Mesodermal cell (in vitro differentiated cells): Measurements from ENCODE around the gene TTC23L.

Experiments used
- H3K27ac ChIP-seq: 2 replicates; pipeline ENCODE4 v1.7.0; 2013; ENCODE audit warnings: mild to moderate bottlenecking, low read depth, low read length, moderate library complexity; ENCODE audit not compliant: severe bottlenecking
- H3K36me3 ChIP-seq: 2 replicates; pipeline ENCODE4 v1.7.1; 2013; ENCODE audit warnings: mild to moderate bottlenecking, low read length, moderate library complexity; ENCODE audit not compliant: control insufficient read depth, insufficient read depth
- H3K4me1 ChIP-seq: one replicate; pipeline ENCODE4 v1.7.1; 2013; ENCODE audit warnings: mild to moderate bottlenecking, low read length; ENCODE audit not compliant: insufficient read depth, control insufficient read depth, poor library complexity, severe bottlenecking
- H3K4me3 ChIP-seq: 2 replicates; pipeline ENCODE4 v1.7.0; 2013; ENCODE audit warnings: low read length, control low read depth, mild to moderate bottlenecking; ENCODE audit not compliant: insufficient read depth, poor library complexity, severe bottlenecking; ENCODE audit errors: extremely low read depth
- H3K9me3 ChIP-seq: 2 replicates; pipeline ENCODE4 v1.7.1; 2013; ENCODE audit warnings: mild to moderate bottlenecking, low read length, moderate library complexity; ENCODE audit not compliant: control insufficient read depth
- WGBS, 2 experiments: methylation state at CpG; one replicate each; pipeline ENCODE4 v1.1.5; 2013; ENCODE audit warnings: missing lambda C conversion rate in 2 of 2; ENCODE audit not compliant: insufficient coverage in 2 of 2; 5-methylcytosine and 5-hydroxymethylcytosine counted together

The TTC23L gene

GRCh38 chr5:34898258-34898895, 59.4 kb downstream of the TTC23L start:
- 0% methylated on average over 2 of the region's 3 CpGs for WGBS, 2 experiments
- H3K36me3 ChIP-seq = no peaks in the 10 kb centered on the region

GRCh38 chr5:34899066-34899465, 60.1 kb downstream of the TTC23L start:
- WGBS, 2 experiments = 61 to 87% methylated on average over 2 of the region's 2 CpGs

More at GRCh38 chr5:34898258-34898895, 59.4 kb downstream of the TTC23L start:
- H3K4me3 ChIP-seq = no peak overlapping the region
- H3K4me1 ChIP-seq = no peaks in the 10 kb centered on the region
- no peak overlapping the region for H3K27ac ChIP-seq
- no peaks in the 10 kb centered on the region for H3K9me3 ChIP-seq

GRCh38 chr5:34900652-34901051, 61.7 kb downstream of the TTC23L start:
- no peak overlapping the region for H3K4me3 ChIP-seq
- no peak overlapping the region for H3K27ac ChIP-seq
- no peaks in the 10 kb centered on the region for H3K9me3 ChIP-seq
- H3K36me3 ChIP-seq = peaks cover 11% of the 10 kb centered on the region
- H3K4me1 ChIP-seq = no peaks in the 10 kb centered on the region
- WGBS, 2 experiments = 76 to 87% methylated on average over 2 to 5 of the region's 6 CpGs

More at GRCh38 chr5:34899066-34899465, 60.1 kb downstream of the TTC23L start:
- H3K4me3 ChIP-seq = no peak overlapping the region
- no peaks in the 10 kb centered on the region for H3K9me3 ChIP-seq
- H3K4me1 ChIP-seq = no peaks in the 10 kb centered on the region
- H3K36me3 ChIP-seq = no peaks in the 10 kb centered on the region
- no peak overlapping the region for H3K27ac ChIP-seq

GRCh38 chr5:34903260-34903659, 64.3 kb downstream of the TTC23L start:
- no CpG with 5 or more reads among the region's 1 CpG for WGBS, 2 experiments
- Histone ChIP-seq H3K4me1 (no peaks in the 10 kb centered on the region), H3K36me3 (peaks cover 23% of the 10 kb centered on the region), H3K4me3 (no peak overlapping the region), H3K9me3 (no peaks in the 10 kb centered on the region), H3K27ac (no peak overlapping the region)

- H3K4me3 ChIP-seq = no peak overlapping the region
- H3K9me3 ChIP-seq = no peaks in the 10 kb centered on the region
- no peak overlapping the region for H3K27ac ChIP-seq
- no CpG with 5 or more reads among the region's 2 CpGs for WGBS, 2 experiments
- peaks cover 43% of the 10 kb centered on the region for H3K36me3 ChIP-seq
- H3K4me1 ChIP-seq = no peaks in the 10 kb centered on the region
Observed at GRCh38 chr5:34905564-34905963, 66.6 kb downstream of the TTC23L start.

- H3K36me3 ChIP-seq = peaks cover 44% of the 10 kb centered on the region
- no peaks in the 10 kb centered on the region for H3K9me3 ChIP-seq
- peaks cover 7% of the 10 kb centered on the region for H3K4me1 ChIP-seq
- no peak overlapping the region for H3K27ac ChIP-seq
- no peak overlapping the region for H3K4me3 ChIP-seq
- 100% methylated on average over 1 of the region's 2 CpGs; no CpG with 5 or more reads in 1 of the 2 experiments for WGBS, 2 experiments
Observed at GRCh38 chr5:34913072-34913471, 74.1 kb downstream of the TTC23L start.

- WGBS, 2 experiments = 1 to 2% methylated on average over 14 to 16 of the region's 20 CpGs
- H3K36me3 ChIP-seq = peaks cover 38% of the 10 kb centered on the region
- H3K4me1 ChIP-seq = peaks cover 7% of the 10 kb centered on the region
- H3K9me3 ChIP-seq = no peaks in the 10 kb centered on the region
- H3K4me3 ChIP-seq = peak overlapping the region; percentile 82
- peak overlapping the region; percentile 86 for H3K27ac ChIP-seq
Observed at GRCh38 chr5:34914671-34915138, 75.7 kb downstream of the TTC23L start.

- Histone ChIP-seq H3K27ac (peak within 1 kb of the TSS; percentile 86), H3K9me3 (no peaks in the 10 kb centered on the region), H3K36me3 (peaks cover 33% of the 10 kb centered on the region), H3K4me3 (peak within 1 kb of the TSS; percentile 82), H3K4me1 (peaks cover 7% of the 10 kb centered on the region)
- 0 to 1% methylated on average over 41 to 50 of the region's 67 CpGs for WGBS, 2 experiments
Observed at GRCh38 chr5:34915139-34915855, 76.3 kb downstream of the TTC23L start, which contains the start of the genes BRIX1 and RAD1. BRIX1 (plus strand) TSS chr5:34915711; CDS start chr5:34915739, 28 bp downstream. RAD1 (minus strand) TSS chr5:34915504; CDS start chr5:34914892, 612 bp downstream.

GRCh38 chr5:34915856-34916192, 76.9 kb downstream of the TTC23L start:
- 0% methylated on average over 12 to 14 of the region's 20 CpGs for WGBS, 2 experiments
- H3K4me1 ChIP-seq = peaks cover 7% of the 10 kb centered on the region
- peaks cover 33% of the 10 kb centered on the region for H3K36me3 ChIP-seq
- H3K9me3 ChIP-seq = no peaks in the 10 kb centered on the region
- H3K4me3 ChIP-seq = peak overlapping the region; percentile 82
- H3K27ac ChIP-seq = peak overlapping the region; percentile 86

- H3K4me1 ChIP-seq = peaks cover 7% of the 10 kb centered on the region
- WGBS, 2 experiments = 6 to 12% methylated on average over 3 to 5 of the region's 6 CpGs
- peak overlapping the region; percentile 82 for H3K4me3 ChIP-seq
- H3K36me3 ChIP-seq = peaks cover 32% of the 10 kb centered on the region
- H3K9me3 ChIP-seq = no peaks in the 10 kb centered on the region
- H3K27ac ChIP-seq = peak overlapping the region; percentile 86
Observed at GRCh38 chr5:34916518-34916917, 77.6 kb downstream of the TTC23L start.

- no peak overlapping the region for H3K4me3 ChIP-seq
- no peak overlapping the region for H3K27ac ChIP-seq
- no peaks in the 10 kb centered on the region for H3K9me3 ChIP-seq
- H3K36me3 ChIP-seq = peaks cover 32% of the 10 kb centered on the region
- 83% methylated on average over 1 of the region's 4 CpGs; no CpG with 5 or more reads in 1 of the 2 experiments for WGBS, 2 experiments
- peaks cover 7% of the 10 kb centered on the region for H3K4me1 ChIP-seq
Observed at GRCh38 chr5:34918025-34918424, 79.1 kb downstream of the TTC23L start.
